Peyer's patch (tissue), 4 donors: ENCODE data around the gene ZSCAN2.

Experiments
- POLR2A ChIP-seq, 2 donors: fragments of 450-650 bp; IDR thresholded peaks; one replicate each; pipeline ENCODE4 v1.5.1; 2017; ENCODE audit warnings: antibody characterized with exemption in 2 of 2, mild to moderate bottlenecking in 2 of 2, moderate library complexity in 2 of 2
- TF ChIP-seq, protein P1 (sequence below), 6 experiments: fragments of 450-650 bp in 4 of 6; fragments of 200-600 bp in 2 of 6; sonication (generic) in 1 of 6; IDR thresholded peaks; one replicate each; pipeline ENCODE4 v1.5.1; 2017 to 2019; ENCODE audit warnings: antibody characterized with exemption in 6 of 6, mild to moderate bottlenecking in 3 of 6, moderate library complexity in 1 of 6

DNA sequence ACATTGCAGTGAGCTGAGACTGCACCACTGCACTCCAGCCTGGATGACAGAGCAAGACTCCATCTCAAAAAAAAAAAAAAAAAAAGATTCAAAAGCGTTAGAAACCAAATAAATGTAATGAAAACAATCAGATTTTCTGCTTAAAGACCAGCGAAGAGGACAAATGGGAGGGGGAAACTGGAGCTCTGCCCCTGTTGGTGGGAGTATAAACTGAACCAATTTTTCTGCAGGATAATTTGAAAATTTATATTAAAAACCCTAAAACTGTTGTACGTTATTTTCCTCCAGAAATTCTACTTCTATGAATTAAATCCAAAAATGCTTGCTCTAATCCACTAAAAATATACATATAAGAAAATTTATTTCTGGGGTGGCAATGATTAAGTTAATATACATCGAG, 25.3 kb upstream of the ZSCAN2 start:
- TF ChIP-seq, protein P1, sequence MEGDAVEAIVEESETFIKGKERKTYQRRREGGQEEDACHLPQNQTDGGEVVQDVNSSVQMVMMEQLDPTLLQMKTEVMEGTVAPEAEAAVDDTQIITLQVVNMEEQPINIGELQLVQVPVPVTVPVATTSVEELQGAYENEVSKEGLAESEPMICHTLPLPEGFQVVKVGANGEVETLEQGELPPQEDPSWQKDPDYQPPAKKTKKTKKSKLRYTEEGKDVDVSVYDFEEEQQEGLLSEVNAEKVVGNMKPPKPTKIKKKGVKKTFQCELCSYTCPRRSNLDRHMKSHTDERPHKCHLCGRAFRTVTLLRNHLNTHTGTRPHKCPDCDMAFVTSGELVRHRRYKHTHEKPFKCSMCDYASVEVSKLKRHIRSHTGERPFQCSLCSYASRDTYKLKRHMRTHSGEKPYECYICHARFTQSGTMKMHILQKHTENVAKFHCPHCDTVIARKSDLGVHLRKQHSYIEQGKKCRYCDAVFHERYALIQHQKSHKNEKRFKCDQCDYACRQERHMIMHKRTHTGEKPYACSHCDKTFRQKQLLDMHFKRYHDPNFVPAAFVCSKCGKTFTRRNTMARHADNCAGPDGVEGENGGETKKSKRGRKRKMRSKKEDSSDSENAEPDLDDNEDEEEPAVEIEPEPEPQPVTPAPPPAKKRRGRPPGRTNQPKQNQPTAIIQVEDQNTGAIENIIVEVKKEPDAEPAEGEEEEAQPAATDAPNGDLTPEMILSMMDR (IDR thresholded peaks at IDR 0.05), result no peak
- no peak for TF ChIP-seq POLR2A (IDR thresholded peaks at IDR 0.05)
